Uterus (tissue), 2 donors: Measurements from ENCODE around the gene DENND2A.

Experiments
- POLR2A ChIP-seq, 2 donors: fragments of 450-650 bp; IDR thresholded peaks; one replicate each; pipeline ENCODE4 v1.6.1; 2016; ENCODE audit warnings: antibody characterized with exemption in 2 of 2, mild to moderate bottlenecking in 1 of 2, moderate library complexity in 1 of 2
- TF ChIP-seq, protein P1 (sequence below), 4 experiments: fragments of 200-600 bp in 2 of 4; fragments of 450-650 bp in 2 of 4; sonication (generic) in 2 of 4; IDR thresholded peaks; one replicate each; pipeline ENCODE4 v1.5.1; 2016 to 2019; ENCODE audit warnings: antibody characterized with exemption in 4 of 4, mild to moderate bottlenecking in 2 of 4, moderate library complexity in 1 of 4

DNA sequence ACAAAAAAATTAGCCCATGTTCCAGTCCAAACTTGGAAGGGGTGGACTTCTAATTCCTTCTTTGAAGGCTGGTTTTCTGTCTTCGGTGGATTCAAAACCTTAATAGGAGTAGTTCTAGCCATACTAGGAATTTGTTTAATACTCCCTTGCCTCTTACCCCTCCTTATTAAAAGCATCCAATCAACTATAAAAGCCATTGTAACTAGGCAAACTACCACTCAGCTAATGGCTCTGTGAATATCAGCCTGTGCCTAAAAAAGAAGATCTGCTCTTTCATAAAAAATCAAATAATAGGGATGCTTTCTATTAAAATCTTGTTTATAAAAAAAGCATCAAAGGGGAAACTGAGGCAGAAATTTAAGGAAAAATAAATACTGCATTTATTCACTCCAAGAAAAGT lies 28.0 kb upstream of the DENND2A start:
- TF ChIP-seq, protein P1, sequence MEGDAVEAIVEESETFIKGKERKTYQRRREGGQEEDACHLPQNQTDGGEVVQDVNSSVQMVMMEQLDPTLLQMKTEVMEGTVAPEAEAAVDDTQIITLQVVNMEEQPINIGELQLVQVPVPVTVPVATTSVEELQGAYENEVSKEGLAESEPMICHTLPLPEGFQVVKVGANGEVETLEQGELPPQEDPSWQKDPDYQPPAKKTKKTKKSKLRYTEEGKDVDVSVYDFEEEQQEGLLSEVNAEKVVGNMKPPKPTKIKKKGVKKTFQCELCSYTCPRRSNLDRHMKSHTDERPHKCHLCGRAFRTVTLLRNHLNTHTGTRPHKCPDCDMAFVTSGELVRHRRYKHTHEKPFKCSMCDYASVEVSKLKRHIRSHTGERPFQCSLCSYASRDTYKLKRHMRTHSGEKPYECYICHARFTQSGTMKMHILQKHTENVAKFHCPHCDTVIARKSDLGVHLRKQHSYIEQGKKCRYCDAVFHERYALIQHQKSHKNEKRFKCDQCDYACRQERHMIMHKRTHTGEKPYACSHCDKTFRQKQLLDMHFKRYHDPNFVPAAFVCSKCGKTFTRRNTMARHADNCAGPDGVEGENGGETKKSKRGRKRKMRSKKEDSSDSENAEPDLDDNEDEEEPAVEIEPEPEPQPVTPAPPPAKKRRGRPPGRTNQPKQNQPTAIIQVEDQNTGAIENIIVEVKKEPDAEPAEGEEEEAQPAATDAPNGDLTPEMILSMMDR (IDR thresholded peaks at IDR 0.05): no peak
- TF ChIP-seq POLR2A (IDR thresholded peaks at IDR 0.05): no peak
